C4-2B (cell line): ENCODE data around the gene C2orf80.

ENCODE experiments used
- H3K27ac ChIP-seq: fragments of 450-650 bp; 2 replicates; pipeline ENCODE4 v1.5.1; 2017
- ZFX ChIP-seq: fragments of 450-650 bp; IDR thresholded peaks from 2 replicates; pipeline ENCODE4 v1.6.1; 2017
- TF ChIP-seq, protein P1 (sequence below): fragments of 450-650 bp; conservative IDR thresholded peaks from 2 replicates; pipeline ENCODE4 v1.5.1; 2017; ENCODE audit warnings: mild to moderate bottlenecking

C2orf80 gene

DNA sequence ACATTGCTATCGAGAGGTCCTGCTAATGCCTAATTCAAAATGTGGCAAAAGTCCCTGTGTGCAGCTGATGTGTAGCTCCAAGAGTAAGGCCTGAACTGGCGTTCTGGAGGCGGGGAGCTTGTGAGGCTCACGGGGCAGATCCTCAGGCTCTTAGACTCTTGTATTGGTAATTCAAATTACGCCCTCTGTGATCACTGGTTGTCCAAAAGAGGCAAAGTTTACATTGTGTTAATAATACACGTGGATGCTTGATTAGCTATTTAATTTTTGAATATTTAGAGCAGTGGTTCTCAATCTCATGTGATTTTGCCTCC, 14.0 kb downstream of the C2orf80 start:
- TF ChIP-seq, protein P1, sequence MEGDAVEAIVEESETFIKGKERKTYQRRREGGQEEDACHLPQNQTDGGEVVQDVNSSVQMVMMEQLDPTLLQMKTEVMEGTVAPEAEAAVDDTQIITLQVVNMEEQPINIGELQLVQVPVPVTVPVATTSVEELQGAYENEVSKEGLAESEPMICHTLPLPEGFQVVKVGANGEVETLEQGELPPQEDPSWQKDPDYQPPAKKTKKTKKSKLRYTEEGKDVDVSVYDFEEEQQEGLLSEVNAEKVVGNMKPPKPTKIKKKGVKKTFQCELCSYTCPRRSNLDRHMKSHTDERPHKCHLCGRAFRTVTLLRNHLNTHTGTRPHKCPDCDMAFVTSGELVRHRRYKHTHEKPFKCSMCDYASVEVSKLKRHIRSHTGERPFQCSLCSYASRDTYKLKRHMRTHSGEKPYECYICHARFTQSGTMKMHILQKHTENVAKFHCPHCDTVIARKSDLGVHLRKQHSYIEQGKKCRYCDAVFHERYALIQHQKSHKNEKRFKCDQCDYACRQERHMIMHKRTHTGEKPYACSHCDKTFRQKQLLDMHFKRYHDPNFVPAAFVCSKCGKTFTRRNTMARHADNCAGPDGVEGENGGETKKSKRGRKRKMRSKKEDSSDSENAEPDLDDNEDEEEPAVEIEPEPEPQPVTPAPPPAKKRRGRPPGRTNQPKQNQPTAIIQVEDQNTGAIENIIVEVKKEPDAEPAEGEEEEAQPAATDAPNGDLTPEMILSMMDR, result no peak
- no peak for TF ChIP-seq ZFX
- H3K27ac ChIP-seq, result no peak overlapping the region

DNA sequence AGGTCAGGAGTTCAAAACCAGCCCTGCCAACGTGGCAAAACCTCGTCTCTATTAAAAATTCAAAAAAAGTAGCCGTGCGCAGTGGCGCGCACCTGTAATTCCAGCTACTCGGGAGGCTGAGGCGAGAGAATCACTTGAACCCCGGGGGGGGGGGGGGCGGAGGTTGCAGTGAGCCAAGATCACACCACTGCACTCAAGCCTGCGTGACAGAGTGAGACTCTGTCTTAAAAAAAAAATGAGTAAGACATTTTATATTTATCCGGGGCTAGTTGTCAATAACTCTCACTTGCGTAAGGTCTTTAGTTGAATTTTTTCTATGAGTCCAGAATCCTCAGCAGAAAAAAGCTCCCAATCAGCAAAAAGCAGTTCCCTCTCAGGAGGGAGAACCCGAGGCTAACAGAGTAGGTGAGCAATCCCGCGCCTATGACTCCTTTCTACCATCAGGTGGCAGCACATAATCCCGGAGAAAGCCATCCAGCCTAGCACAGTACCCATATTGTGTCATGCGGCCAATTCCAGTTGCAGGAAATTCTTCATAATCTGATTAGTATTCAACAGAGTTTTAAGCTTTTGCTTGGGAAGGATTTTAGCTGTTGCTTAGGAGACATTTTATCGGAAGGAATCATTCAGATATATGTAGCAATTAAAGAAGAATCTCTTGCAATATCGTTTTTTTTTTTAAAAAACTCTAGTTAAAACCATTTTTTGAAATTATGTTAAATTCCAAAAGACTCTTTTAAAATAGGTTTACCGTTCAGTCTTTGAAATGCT, 14.6 kb downstream of the C2orf80 start:
- H3K27ac ChIP-seq, result no peak overlapping the region
- TF ChIP-seq, protein P1, result peak; percentile 92
- no peak for TF ChIP-seq ZFX

DNA sequence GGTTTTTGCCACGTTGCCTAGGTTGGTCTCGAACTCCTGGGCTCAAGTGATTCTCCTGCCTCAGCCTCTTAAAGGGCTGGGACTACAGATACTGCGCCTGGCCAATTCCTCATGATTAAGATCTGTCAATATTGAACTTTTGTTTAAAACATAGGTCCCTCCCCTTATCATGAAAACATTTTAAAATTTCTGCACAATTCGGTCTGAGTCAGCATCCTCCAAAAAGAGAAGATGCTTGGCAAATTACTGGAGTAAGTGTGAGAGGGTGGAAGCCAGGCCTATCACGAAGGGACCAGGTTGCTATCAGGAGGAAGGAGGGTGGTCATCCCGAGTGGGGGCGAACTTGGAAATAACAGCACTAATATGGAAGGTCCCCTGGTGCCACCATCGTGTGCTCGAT, 15.7 kb downstream of the C2orf80 start:
- TF ChIP-seq ZFX, result no peak
- TF ChIP-seq, protein P1, result no peak
- H3K27ac ChIP-seq, result no peak overlapping the region

DNA sequence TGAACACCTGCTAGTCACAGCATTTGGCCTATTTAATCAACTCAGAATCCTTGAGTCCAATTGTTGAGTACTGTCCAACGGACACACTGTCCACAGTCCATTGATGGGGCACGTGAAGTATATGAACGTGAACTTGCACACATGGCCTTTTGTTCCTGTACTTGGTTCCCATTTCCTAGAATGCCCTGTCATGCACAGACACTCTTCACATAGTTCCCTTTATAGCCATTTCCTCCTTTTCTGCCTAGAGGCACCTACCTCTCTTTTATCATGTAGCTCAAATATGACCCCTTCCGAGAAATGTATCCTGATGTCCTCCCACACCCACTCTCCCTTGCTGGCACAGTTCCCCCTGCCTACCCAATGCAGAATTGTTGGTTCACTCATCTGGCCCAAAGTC, 17.7 kb downstream of the C2orf80 start:
- no peak for TF ChIP-seq ZFX
- TF ChIP-seq, protein P1, result no peak

DNA sequence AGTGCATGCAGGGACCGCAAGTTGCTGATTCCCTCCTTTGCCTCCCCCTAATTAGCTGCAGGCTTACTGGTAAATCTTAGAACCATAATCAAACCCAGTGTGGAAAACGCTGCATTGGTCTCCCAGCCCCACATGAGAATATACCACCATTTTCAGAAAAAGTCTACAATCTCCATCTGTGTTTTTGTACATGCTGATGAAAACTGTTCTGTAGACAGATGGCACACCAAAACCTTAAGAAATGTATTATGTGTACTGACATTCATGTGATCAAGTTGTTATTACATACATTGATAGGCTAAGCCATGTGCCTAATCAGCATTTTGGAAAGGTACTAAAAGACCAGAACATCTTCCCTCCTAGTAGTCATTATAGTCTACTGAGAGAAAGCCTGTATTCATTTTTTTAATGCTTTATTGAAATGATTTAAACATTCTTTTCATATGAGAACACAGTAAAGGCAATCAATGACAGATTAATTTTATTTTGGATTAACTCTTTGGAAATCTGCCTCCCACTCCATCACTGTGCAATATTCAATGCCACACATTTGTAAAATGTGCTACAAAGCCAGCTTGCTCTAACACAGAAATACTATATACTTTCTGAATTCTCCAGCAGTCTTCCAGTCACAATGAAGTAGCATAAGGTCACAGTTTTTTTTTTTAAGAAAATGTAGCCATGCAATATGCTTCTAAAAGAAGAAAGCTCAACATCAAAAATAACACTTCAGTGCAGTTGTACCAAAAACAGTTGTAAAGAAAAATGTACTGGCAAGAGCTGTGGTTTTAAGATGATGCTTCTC, 24.7 kb downstream of the C2orf80 start:
- TF ChIP-seq, protein P1, result no peak
- TF ChIP-seq ZFX, result no peak

More for the DNA sequence above, 17.7 kb downstream of the C2orf80 start:
- no peak overlapping the region for H3K27ac ChIP-seq

DNA sequence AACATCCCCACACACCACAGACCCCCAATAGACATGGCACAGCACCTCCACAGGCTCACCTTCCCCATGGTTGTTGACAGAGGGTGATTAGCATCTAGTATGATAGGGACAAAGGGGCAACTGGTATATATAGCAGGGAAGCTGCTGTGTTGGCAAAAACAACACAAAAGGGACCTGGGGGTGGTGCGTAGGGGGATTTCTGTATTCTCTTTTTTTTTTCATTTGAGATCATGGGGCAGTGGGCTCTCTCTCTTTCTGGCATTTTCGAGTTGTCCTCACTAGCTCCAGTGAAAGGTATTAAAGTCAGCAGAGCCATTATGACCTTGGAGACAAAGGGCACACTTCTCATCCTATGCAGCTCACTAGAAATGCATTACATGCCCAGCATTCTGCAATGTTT, 26.3 kb downstream of the C2orf80 start, which contains the start of gene CRYGA:
Gene CRYGA, minus strand, starts transcription at position 101 of the 400 bp plus-strand sequence. Its CDS starts 33 bp downstream, at position 68.
- TF ChIP-seq ZFX, result no peak
- TF ChIP-seq, protein P1, result no peak
- no peak within 1 kb of the TSS for H3K27ac ChIP-seq

More for the DNA sequence above, 24.7 kb downstream of the C2orf80 start:
- H3K27ac ChIP-seq, result no peak overlapping the region

DNA sequence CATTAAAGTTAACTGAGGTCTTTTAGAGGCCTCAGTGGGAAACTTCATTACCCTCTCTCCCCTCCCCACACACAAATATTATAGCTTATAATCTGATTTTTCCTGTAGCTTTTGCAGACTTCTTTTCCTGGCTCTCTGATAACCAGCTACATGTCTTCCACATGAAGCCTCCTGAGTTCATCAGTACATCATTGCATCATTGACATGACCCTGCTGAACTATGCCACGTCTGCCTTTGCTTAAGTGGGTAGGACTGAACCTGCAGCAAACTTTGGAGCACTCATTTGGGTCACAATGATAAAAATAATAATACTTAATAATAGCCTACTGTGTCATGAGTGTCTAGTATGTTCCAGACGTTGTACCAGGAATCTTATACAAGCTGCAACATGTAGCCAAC, 33.4 kb downstream of the C2orf80 start:
- no peak overlapping the region for H3K27ac ChIP-seq
- no peak for TF ChIP-seq ZFX
- TF ChIP-seq, protein P1, result no peak
